ENCODE results near the gene UNC5A.

GRCh38 chr5:176793736-176794135 is 16.6 kb upstream of the UNC5A start:
- TF ChIP-seq CTCF (IDR thresholded peaks at IDR 0.05) = no peak
- no peak for TF ChIP-seq POLR2A (IDR thresholded peaks at IDR 0.05)
